Caco-2 (cell line): Measurements from ENCODE around the gene GALK1. TPM values are rescaled to one million over a fixed set of nuclear protein-coding genes. Genes with fewer than 3 reads are reported as not detected.

Source experiments
- BruUV-seq: library from RNA; stranded (reverse); fragments of 400-500 nt; replicated peaks from 2 replicates; lab custom pipeline; 2021; lab: Mats Ljungman, UMichigan
- CTCF ChIA-PET: fragments of 300-600 bp; sonication (Branson Sonifier 250); formaldehyde crosslinking; loops from one replicate; lab custom pipeline; 2022; ENCODE audit warnings: antibody characterized with exemption; lab: Charles Lee
- POLR2A ChIA-PET: fragments of 300-600 bp; sonication (Branson Sonifier 250); formaldehyde crosslinking; loops from one replicate; lab custom pipeline; 2022; ENCODE audit warnings: antibody characterized with exemption; lab: Charles Lee
- DNase-seq, 2 experiments: peaks; one replicate each; pipeline versions ENCODE4 v3.0.0 to v3.0.0-alpha.2; 2020 to 2022
- H3K27me3 ChIP-seq: replicated peaks from 2 replicates; pipeline ENCODE4 v1.6.0; 2011; ENCODE audit warnings: low read length; ENCODE audit not compliant: control insufficient read depth, insufficient read depth
- H3K36me3 ChIP-seq: 2 replicates; pipeline ENCODE4 v1.5.1; 2011; ENCODE audit warnings: low read length; ENCODE audit not compliant: control insufficient read depth, insufficient read depth
- H3K4me1 ChIP-seq: fragments of 250-450 bp; sonication (Bioruptor Pico); 2 replicates; pipeline ENCODE4 v1.5.1; 2020; ENCODE audit warnings: mild to moderate bottlenecking
- H3K4me3 ChIP-seq: 2 replicates; pipeline ENCODE4 v1.5.1; 2011; ENCODE audit warnings: low read depth, mild to moderate bottlenecking, control low read depth, low read length
- H3K9me3 ChIP-seq: fragments of 250-450 bp; sonication (Bioruptor Pico); 2 replicates; pipeline ENCODE4 v1.5.1; 2020; ENCODE audit warnings: mild to moderate bottlenecking, moderate library complexity
- H3K27ac Mint-ChIP-seq: one replicate; pipeline ENCODE4 v1.8.0; 2022; ENCODE audit warnings: mixed read lengths; ENCODE audit not compliant: unreplicated experiment
- H3K27me3 Mint-ChIP-seq: one replicate; pipeline ENCODE4 v1.8.0; 2022; ENCODE audit warnings: mixed read lengths; ENCODE audit not compliant: insufficient read depth, unreplicated experiment
- H3K36me3 Mint-ChIP-seq: one replicate; pipeline ENCODE4 v1.8.0; 2022; ENCODE audit warnings: mild to moderate bottlenecking, mixed read lengths; ENCODE audit not compliant: insufficient read depth, unreplicated experiment
- H3K4me1 Mint-ChIP-seq: one replicate; pipeline ENCODE4 v1.8.0; 2022; ENCODE audit warnings: low read depth, mixed read lengths; ENCODE audit not compliant: unreplicated experiment
- H3K4me3 Mint-ChIP-seq: one replicate; pipeline ENCODE4 v1.8.0; 2022; ENCODE audit warnings: mild to moderate bottlenecking, moderate library complexity, mixed read lengths; ENCODE audit not compliant: unreplicated experiment
- H3K9me3 Mint-ChIP-seq: one replicate; pipeline ENCODE4 v1.8.0; 2022; ENCODE audit warnings: mixed read lengths; ENCODE audit not compliant: unreplicated experiment
- intact Hi-C: fragments of 100-400 bp; cut with micrococcal nuclease; formaldehyde crosslinking; loops from one replicate; pipeline ENCODE4 v1.10.0; 2022; ENCODE audit not compliant: unreplicated experiment
- total RNA-seq: library from RNA; stranded (reverse); gene quantifications from 2 replicates; pipeline ENCODE4 v1.2.3, GENCODE V29; 2022
- TF ChIP-seq, protein P1 (sequence below), 2 experiments: fragments of 200-600 bp in 1 of 2; IDR thresholded peaks; 1 replicate in 1 of 2; 2 replicates in 1 of 2; pipeline versions ENCODE4 v1.5.1 to v1.8.0; 2011 to 2022; ENCODE audit warnings: antibody characterized with exemption in 1 of 2, control low read depth in 1 of 2, inconsistent platforms in 1 of 2, low read depth in 1 of 2, low read length in 1 of 2, mild to moderate bottlenecking in 1 of 2, moderate library complexity in 1 of 2; ENCODE audit not compliant: insufficient read depth in 1 of 2, severe bottlenecking in 1 of 2, unreplicated experiment in 1 of 2

Gene GALK1
- total RNA-seq, 1 experiment from 2014 or later = 41.1 TPM

DNA sequence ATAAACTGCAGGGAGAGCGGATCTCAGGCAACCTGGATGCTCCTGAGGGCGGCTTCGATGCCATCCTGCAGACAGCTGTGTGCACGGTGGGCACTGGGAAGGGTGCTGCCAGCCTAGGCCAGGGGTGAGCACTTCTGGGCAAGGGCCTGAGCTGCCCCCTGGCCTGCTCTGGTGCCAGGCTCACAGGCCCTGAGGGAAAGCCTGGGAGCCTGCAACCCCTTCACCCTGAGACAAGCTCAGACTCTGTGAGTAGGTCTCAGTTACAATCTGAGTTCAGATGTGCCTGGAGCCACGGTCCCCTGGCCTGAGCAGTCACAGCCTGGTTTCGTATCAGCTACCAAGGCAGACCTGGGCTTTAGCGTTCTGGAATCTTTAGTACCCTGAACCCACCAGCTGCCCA, 35.6 kb downstream of the GALK1 start:
- BruUV-seq = no TSS peak
- Histone ChIP-seq H3K4me1 (no peaks in the 10 kb centered on the region), H3K4me3 (no peak overlapping the region), H3K9me3 (no peaks in the 10 kb centered on the region), H3K27me3 (no peaks in the 10 kb centered on the region), H3K36me3 (peaks cover 2% of the 10 kb centered on the region; the same call in 1 of the 2 replicates)
- Mint-ChIP-seq H3K36me3 (peaks cover 6% of the 10 kb centered on the region), H3K27me3 (no peaks in the 10 kb centered on the region), H3K9me3 (no peaks in the 10 kb centered on the region), H3K27ac (no peak overlapping the region), H3K4me1 (no peaks in the 10 kb centered on the region), H3K4me3 (no peak overlapping the region)
- ChIA-PET POLR2A (interaction anchor here (0.6 to 1.2 kb wide), 2 partner anchors 51 to 274 kb away, joined by 3 to 7 read pairs; a partner anchor contains a TSS), CTCF (interaction anchor here (0.9 kb wide), 1 partner anchor 8 kb away, joined by 4 read pairs; the partner anchor contains the start of gene ITGB4)
- intact Hi-C loops = no loop called here
- DNase-seq = no peak
- TF ChIP-seq, protein P1, sequence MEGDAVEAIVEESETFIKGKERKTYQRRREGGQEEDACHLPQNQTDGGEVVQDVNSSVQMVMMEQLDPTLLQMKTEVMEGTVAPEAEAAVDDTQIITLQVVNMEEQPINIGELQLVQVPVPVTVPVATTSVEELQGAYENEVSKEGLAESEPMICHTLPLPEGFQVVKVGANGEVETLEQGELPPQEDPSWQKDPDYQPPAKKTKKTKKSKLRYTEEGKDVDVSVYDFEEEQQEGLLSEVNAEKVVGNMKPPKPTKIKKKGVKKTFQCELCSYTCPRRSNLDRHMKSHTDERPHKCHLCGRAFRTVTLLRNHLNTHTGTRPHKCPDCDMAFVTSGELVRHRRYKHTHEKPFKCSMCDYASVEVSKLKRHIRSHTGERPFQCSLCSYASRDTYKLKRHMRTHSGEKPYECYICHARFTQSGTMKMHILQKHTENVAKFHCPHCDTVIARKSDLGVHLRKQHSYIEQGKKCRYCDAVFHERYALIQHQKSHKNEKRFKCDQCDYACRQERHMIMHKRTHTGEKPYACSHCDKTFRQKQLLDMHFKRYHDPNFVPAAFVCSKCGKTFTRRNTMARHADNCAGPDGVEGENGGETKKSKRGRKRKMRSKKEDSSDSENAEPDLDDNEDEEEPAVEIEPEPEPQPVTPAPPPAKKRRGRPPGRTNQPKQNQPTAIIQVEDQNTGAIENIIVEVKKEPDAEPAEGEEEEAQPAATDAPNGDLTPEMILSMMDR (IDR thresholded peaks at IDR 0.05; ENCODE audit: insufficient read depth in 1 of 2, low read depth in 1 of 2, low read length in 1 of 2, severe bottlenecking in 1 of 2, unreplicated experiment in 1 of 2) = no peak

DNA sequence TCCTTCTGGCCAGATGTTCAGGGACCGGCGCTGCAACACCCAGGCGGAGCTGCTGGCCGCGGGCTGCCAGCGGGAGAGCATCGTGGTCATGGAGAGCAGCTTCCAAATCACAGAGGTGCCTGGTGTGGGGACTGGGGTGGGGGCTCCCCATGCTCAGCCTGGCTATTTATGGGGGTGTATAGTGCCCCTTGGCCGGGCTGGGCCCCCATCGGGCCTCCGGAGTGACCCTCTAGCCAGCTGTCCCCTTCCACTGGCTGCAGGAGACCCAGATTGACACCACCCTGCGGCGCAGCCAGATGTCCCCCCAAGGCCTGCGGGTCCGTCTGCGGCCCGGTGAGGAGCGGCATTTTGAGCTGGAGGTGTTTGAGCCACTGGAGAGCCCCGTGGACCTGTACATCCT, 37.6 kb downstream of the GALK1 start:
- H3K4me3 ChIP-seq = no peak overlapping the region
- Mint-ChIP-seq H3K27me3 (no peaks in the 10 kb centered on the region), H3K36me3 (peaks cover 15% of the 10 kb centered on the region), H3K9me3 (no peaks in the 10 kb centered on the region), H3K27ac (no peak overlapping the region), H3K4me3 (no peak overlapping the region), H3K4me1 (peaks cover 13% of the 10 kb centered on the region)
- H3K4me1 ChIP-seq = peaks cover 16% of the 10 kb centered on the region
- H3K36me3 ChIP-seq = peaks cover 2% of the 10 kb centered on the region; the same call in 1 of the 2 replicates
- H3K9me3 ChIP-seq = no peaks in the 10 kb centered on the region
- POLR2A ChIA-PET = no interaction called here
- H3K27me3 ChIP-seq = no peaks in the 10 kb centered on the region
- CTCF ChIA-PET = interaction anchor here (1.3 kb wide), 1 partner anchor 21 kb away, joined by 4 read pairs; no protein-coding TSS in a partner anchor
- DNase-seq = no peak
- no TSS peak for BruUV-seq
- intact Hi-C loops = no loop called here
- TF ChIP-seq, protein P1 (IDR thresholded peaks at IDR 0.05; ENCODE audit: insufficient read depth in 1 of 2, low read depth in 1 of 2, low read length in 1 of 2, severe bottlenecking in 1 of 2, unreplicated experiment in 1 of 2) = no peak

DNA sequence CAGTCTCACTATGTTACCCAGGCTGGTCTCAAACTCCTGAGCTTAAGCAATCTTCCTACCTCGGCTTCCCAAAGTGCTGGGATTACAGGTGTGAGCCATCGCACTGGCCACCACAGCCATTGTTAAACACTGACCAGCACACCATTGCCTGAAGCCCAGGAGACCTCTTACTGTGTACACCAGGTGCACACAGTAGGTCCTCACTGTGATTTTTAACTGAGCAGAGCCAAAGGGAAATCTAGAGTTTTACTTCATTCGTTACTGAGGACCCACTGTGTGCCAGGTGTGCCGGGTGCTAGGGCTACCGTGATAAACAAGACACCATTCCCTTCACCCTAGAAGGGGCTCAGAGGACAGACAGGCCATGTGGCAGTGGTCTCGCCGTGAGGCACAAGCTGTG, 39.5 kb downstream of the GALK1 start:
- Histone ChIP-seq H3K4me1 (peaks cover 25% of the 10 kb centered on the region), H3K4me3 (no peak overlapping the region), H3K36me3 (peaks cover 2% of the 10 kb centered on the region; the same call in 1 of the 2 replicates), H3K9me3 (no peaks in the 10 kb centered on the region), H3K27me3 (no peaks in the 10 kb centered on the region)
- BruUV-seq = no TSS peak
- ChIA-PET POLR2A (no interaction called here), CTCF (interaction anchor here (1.5 kb wide), 1 partner anchor 22 kb away, joined by 4 read pairs; no protein-coding TSS in a partner anchor)
- H3K4me1 Mint-ChIP-seq = peaks cover 19% of the 10 kb centered on the region
- H3K9me3 Mint-ChIP-seq = no peaks in the 10 kb centered on the region
- no peak overlapping the region for H3K4me3 Mint-ChIP-seq
- peaks cover 18% of the 10 kb centered on the region for H3K36me3 Mint-ChIP-seq
- TF ChIP-seq, protein P1 (IDR thresholded peaks at IDR 0.05; ENCODE audit: insufficient read depth in 1 of 2, low read depth in 1 of 2, low read length in 1 of 2, severe bottlenecking in 1 of 2, unreplicated experiment in 1 of 2) = no peak
- H3K27ac Mint-ChIP-seq = no peak overlapping the region
- intact Hi-C loops = no loop called here
- DNase-seq = no peak
- H3K27me3 Mint-ChIP-seq = no peaks in the 10 kb centered on the region
